HUES48 (cell line): ENCODE measurements around the gene ELOVL5.

Experiments used
- H3K27ac ChIP-seq: one replicate; pipeline ENCODE4 v1.7.0; 2013; ENCODE audit warnings: low read depth, low read length, inconsistent platforms
- H3K27me3 ChIP-seq: 2 replicates; pipeline ENCODE4 v1.6.1; 2013; ENCODE audit warnings: mild to moderate bottlenecking, low read length; ENCODE audit not compliant: control insufficient read depth, insufficient read depth
- H3K36me3 ChIP-seq: 2 replicates; pipeline ENCODE4 v1.6.1; 2013; ENCODE audit warnings: low read length; ENCODE audit not compliant: control insufficient read depth, insufficient read depth
- H3K4me1 ChIP-seq: 2 replicates; pipeline ENCODE4 v1.6.1; 2013; ENCODE audit warnings: mild to moderate bottlenecking, low read length; ENCODE audit not compliant: control insufficient read depth, insufficient read depth
- H3K4me3 ChIP-seq: 2 replicates; pipeline ENCODE4 v1.5.1; 2013; ENCODE audit warnings: mild to moderate bottlenecking, low read depth, low read length
- H3K9ac ChIP-seq: 2 replicates; pipeline ENCODE4 v1.6.1; 2013; ENCODE audit warnings: mild to moderate bottlenecking, low read depth, low read length, moderate library complexity
- H3K9me3 ChIP-seq: 2 replicates; pipeline ENCODE4 v1.6.1; 2013; ENCODE audit warnings: low read length; ENCODE audit not compliant: control insufficient read depth, insufficient read depth

ELOVL5 gene

DNA sequence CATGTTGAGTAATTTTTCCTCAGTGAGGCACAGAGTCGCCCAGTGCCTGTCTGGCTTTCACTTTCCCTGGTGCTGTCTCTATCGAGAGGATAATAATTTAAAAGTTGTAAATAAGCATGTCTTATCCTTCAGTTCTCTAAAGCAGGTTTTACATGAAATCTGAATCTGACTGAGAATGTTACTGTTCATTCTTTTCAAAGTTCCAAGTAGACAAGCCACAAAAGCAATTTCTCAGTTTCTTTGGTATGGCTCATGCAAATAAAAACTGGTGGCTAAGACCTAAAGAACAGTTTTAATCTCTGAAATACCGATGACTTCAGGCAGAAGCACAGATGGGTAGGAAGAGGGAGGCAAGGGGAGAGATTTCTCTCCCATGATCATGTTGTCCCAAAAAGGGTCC, 112.5 kb downstream of the ELOVL5 start:
- no peaks in the 10 kb centered on the region for H3K4me1 ChIP-seq
- no peaks in the 10 kb centered on the region for H3K27me3 ChIP-seq
- H3K36me3 ChIP-seq, result no peaks in the 10 kb centered on the region
- H3K9ac ChIP-seq, result no peak overlapping the region
- H3K9me3 ChIP-seq, result no peaks in the 10 kb centered on the region
- H3K4me3 ChIP-seq, result no peak overlapping the region
- H3K27ac ChIP-seq, result no peak overlapping the region

DNA sequence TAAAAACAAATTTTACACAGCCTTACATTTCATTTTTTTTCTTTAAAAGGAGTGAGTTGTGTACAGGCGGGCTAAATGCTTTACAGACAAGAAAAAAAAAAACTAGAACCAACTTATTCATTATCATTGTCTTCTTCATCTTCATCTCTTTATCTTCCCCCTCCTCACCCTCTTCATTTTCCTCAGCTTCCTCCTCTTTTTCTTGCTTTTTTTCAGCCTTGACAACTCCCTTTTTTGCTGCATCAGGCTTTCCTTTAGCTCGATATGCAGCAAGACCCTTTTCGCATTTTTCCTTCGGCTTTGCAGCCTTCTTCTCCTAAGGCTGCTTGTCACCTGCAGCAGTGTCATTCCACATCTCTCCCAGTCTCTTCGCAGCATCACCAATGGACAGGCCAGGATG, 113.2 kb downstream of the ELOVL5 start:
- Histone ChIP-seq H3K9me3 (no peaks in the 10 kb centered on the region), H3K9ac (no peak overlapping the region), H3K36me3 (no peaks in the 10 kb centered on the region), H3K27ac (no peak overlapping the region), H3K4me3 (no peak overlapping the region), H3K27me3 (no peaks in the 10 kb centered on the region), H3K4me1 (no peaks in the 10 kb centered on the region)

DNA sequence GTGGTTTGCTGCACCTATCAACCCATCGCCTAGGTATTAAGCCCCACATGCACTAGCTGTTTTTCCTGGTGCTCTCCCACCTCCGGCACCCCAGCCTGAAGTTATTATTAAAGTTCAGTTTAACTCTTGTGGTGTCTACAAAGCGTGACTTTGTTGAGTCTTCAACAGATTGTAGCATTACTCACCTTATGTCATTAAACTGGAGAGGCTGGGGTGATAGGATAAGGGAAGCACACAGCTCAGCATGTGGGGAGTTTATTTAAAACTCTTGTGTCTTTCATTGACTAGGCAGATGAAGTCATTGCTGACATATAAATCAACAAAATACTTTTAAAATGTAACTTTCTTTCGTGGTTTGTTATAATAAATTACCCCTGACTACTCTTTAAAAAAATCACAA, 115.4 kb downstream of the ELOVL5 start:
- no peak overlapping the region for H3K4me3 ChIP-seq
- H3K4me1 ChIP-seq, result no peaks in the 10 kb centered on the region
- no peak overlapping the region for H3K27ac ChIP-seq
- no peaks in the 10 kb centered on the region for H3K36me3 ChIP-seq
- H3K9ac ChIP-seq, result no peak overlapping the region
- H3K9me3 ChIP-seq, result no peaks in the 10 kb centered on the region
- H3K27me3 ChIP-seq, result no peaks in the 10 kb centered on the region

DNA sequence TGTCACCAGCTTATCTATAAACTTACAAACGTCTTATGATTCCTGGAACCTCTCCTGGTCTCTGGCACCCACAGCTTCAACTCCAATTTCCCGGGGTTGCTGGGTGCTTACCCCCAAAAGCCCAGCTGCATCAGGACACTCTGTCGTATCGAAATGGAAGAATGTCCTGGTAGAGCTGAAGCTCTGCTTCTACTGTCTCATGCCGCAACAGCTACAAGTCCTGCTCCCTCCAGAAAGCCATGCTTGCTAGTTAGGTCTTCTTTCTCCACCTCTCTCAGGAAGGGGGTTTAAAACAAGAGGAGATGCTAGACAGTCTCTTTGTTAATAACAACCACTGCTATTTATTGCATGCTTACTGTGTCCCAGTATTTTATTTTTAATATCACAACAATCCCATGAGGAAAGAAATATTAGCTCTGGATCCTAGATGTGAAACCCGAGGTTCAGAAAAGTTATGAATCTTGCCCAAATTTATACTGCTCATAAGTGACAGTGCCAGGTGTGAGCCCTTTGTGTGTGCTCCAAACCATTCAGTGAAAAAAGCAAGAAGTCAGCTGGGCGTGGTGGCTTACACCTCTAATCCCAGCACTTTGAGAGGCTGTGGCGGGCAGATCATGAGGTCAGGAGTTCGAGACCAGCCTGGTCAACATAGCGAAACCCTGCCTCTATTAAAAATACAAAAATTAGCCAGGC, 117.8 kb downstream of the ELOVL5 start:
- no peaks in the 10 kb centered on the region for H3K36me3 ChIP-seq
- no peak overlapping the region for H3K9ac ChIP-seq
- no peak overlapping the region for H3K27ac ChIP-seq
- H3K4me3 ChIP-seq, result no peak overlapping the region
- no peaks in the 10 kb centered on the region for H3K27me3 ChIP-seq
- no peaks in the 10 kb centered on the region for H3K4me1 ChIP-seq
- no peaks in the 10 kb centered on the region for H3K9me3 ChIP-seq

DNA sequence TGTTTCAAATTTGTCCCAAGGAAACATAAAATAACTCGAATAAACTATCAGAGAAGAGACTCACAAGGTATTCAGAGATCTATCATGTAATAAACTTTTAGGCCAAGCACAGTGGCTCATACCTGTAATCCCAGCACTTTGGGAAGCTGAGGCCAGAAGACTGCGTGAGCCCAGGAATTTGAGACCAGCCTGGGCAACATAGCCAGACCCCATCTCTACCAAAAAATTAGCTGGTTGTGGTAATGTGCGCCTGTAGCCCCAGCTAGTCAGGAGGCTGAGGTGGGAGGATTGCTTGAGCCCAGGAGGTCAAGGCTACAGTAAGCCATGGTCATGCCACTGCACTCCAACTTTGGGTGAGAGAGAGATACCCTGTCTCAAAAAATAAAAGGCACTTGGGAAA, 120.9 kb downstream of the ELOVL5 start:
- no peak overlapping the region for H3K4me3 ChIP-seq
- no peaks in the 10 kb centered on the region for H3K36me3 ChIP-seq
- no peaks in the 10 kb centered on the region for H3K4me1 ChIP-seq
- H3K27ac ChIP-seq, result no peak overlapping the region
- H3K27me3 ChIP-seq, result no peaks in the 10 kb centered on the region
- H3K9me3 ChIP-seq, result no peaks in the 10 kb centered on the region
- H3K9ac ChIP-seq, result no peak overlapping the region

DNA sequence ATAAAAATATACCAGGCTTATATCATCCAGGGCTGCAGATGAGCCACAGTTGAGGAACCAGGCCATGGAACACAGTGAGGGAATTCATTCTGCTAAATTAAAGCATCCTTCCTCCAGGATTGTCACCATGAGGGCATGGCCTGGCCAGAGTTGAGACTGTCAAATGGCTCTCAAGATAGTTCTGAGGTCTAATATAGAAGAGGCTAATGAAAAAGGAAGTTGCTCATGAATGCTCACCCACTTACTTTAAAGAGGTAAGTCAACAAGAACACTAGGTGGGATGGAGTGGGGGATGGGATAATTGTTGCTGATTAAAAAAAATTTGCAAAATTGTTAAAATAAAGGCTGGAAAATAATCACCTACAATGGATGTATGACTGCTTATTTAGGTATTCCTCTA, 128.1 kb downstream of the ELOVL5 start:
- H3K36me3 ChIP-seq, result no peaks in the 10 kb centered on the region
- H3K9ac ChIP-seq, result no peak overlapping the region
- H3K27me3 ChIP-seq, result no peaks in the 10 kb centered on the region
- H3K4me1 ChIP-seq, result no peaks in the 10 kb centered on the region
- H3K4me3 ChIP-seq, result no peak overlapping the region
- H3K9me3 ChIP-seq, result no peaks in the 10 kb centered on the region
- no peak overlapping the region for H3K27ac ChIP-seq
